ENCODE measurements around the gene C7orf25.
"Not testable (repeated sequence)": the region's sequence is repeated elsewhere in the genome, so short reads cannot be mapped to it uniquely, and the experiment has no call there.

Gene C7orf25

GRCh38 chr7:42930889-42931288 is 19.0 kb upstream of the C7orf25 start:
- DNase-seq (ENCODE audit: low read depth in 2 of 3, low spot score in 2 of 3): no peak

- DNase-seq (ENCODE audit: low read depth in 2 of 3, low spot score in 2 of 3): no peak
These were observed 17.6 kb upstream of the C7orf25 start for GRCh38 chr7:42929449-42929848.

GRCh38 chr7:42928754-42929153 is 16.9 kb upstream of the C7orf25 start:
- no peak for DNase-seq (ENCODE audit: low read depth in 2 of 3, low spot score in 2 of 3)

- no peak for DNase-seq (ENCODE audit: low read depth in 2 of 3, low spot score in 2 of 3)
These were observed 14.3 kb upstream of the C7orf25 start for GRCh38 chr7:42926204-42926603.

GRCh38 chr7:42925630-42926029 is 13.8 kb upstream of the C7orf25 start:
- DNase-seq (ENCODE audit: low read depth in 2 of 3, low spot score in 2 of 3): no peak

GRCh38 chr7:42924223-42924838 is 12.5 kb upstream of the C7orf25 start:
- DNase-seq (ENCODE audit: low read depth in 2 of 3, low spot score in 2 of 3): no peak

GRCh38 chr7:42922017-42922753 is 10.3 kb upstream of the C7orf25 start:
- no peak for DNase-seq (ENCODE audit: low read depth in 2 of 3, low spot score in 2 of 3)

GRCh38 chr7:42915356-42915755 is 3.5 kb upstream of the C7orf25 start:
- DNase-seq (ENCODE audit: low read depth in 2 of 3, low spot score in 2 of 3): no peak

GRCh38 chr7:42914421-42915045 is 2.7 kb upstream of the C7orf25 start:
- no peak for DNase-seq (ENCODE audit: low read depth in 2 of 3, low spot score in 2 of 3)

- DNase-seq (ENCODE audit: low read depth in 2 of 3, low spot score in 2 of 3): no peak
These were observed 2.1 kb upstream of the C7orf25 start for GRCh38 chr7:42914009-42914408.

GRCh38 chr7:42913591-42913990 is 1.7 kb upstream of the C7orf25 start:
- no peak for DNase-seq (ENCODE audit: low read depth in 2 of 3, low spot score in 2 of 3)

- no peak for DNase-seq (ENCODE audit: low read depth in 2 of 3, low spot score in 2 of 3)
These were observed 1.6 kb downstream of the C7orf25 start for GRCh38 chr7:42910306-42910705.

GRCh38 chr7:42907316-42907715 is 4.6 kb downstream of the C7orf25 start:
- no peak for DNase-seq (ENCODE audit: low read depth in 2 of 3, low spot score in 2 of 3)

GRCh38 chr7:42906181-42906580 is 5.7 kb downstream of the C7orf25 start:
- DNase-seq (ENCODE audit: low read depth in 2 of 3, low spot score in 2 of 3): no peak

- no peak for DNase-seq (ENCODE audit: low read depth in 2 of 3, low spot score in 2 of 3)
These were observed 9.5 kb downstream of the C7orf25 start for GRCh38 chr7:42902331-42902730.

GRCh38 chr7:42900842-42901241 is 11.0 kb downstream of the C7orf25 start:
- no peak for DNase-seq (ENCODE audit: low read depth in 2 of 3, low spot score in 2 of 3)

- DNase-seq (ENCODE audit: low read depth in 2 of 3, low spot score in 2 of 3): no peak
These were observed 18.3 kb downstream of the C7orf25 start for GRCh38 chr7:42893346-42894240.

- no peak for DNase-seq (ENCODE audit: low read depth in 2 of 3, low spot score in 2 of 3)
These were observed 24.9 kb downstream of the C7orf25 start for GRCh38 chr7:42886893-42887505.

- DNase-seq (ENCODE audit: low read depth in 2 of 3, low spot score in 2 of 3): no peak
These were observed 25.7 kb downstream of the C7orf25 start for GRCh38 chr7:42886129-42886528.

GRCh38 chr7:42885183-42885582 is 26.7 kb downstream of the C7orf25 start:
- not testable (repeated sequence) for DNase-seq (ENCODE audit: low read depth in 2 of 3, low spot score in 2 of 3)

- DNase-seq (ENCODE audit: low read depth in 2 of 3, low spot score in 2 of 3): no peak
These were observed 27.9 kb downstream of the C7orf25 start for GRCh38 chr7:42883950-42884349.
